NK-92 (cell line): ENCODE data around the gene LRRC51.
"Not testable (repeated sequence)": the region's sequence is repeated elsewhere in the genome, so short reads cannot be mapped to it uniquely, and the experiment has no call there.

Experiments
- DNase-seq: peaks from one replicate; lab custom pipeline; 2025; ENCODE audit not compliant: unreplicated experiment; lab: John Stamatoyannopoulos, UW

LRRC51 gene

GRCh38 chr11:72138821-72139390, 58.3 kb downstream of the LRRC51 start:
- no peak for DNase-seq

DNA sequence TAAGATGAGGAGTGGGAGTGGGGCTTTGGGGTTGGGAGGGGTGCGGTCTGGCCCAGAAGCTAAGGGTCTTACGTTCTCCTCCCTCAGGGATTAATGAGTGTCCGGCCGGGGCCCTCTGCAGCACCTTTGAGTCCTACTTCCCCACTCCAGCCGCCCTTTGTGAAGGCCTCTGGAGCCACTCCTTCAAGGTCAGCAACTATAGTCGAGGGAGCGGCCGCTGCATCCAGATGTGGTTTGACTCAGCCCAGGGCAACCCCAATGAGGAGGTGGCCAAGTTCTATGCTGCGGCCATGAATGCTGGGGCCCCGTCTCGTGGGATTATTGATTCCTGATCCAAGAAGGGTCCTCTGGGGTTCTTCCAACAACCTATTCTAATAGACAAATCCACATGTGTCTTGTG, 58.9 kb downstream of the LRRC51 start:
- no peak for DNase-seq

GRCh38 chr11:72140661-72141060, 60.0 kb downstream of the LRRC51 start:
- DNase-seq: no peak

DNA sequence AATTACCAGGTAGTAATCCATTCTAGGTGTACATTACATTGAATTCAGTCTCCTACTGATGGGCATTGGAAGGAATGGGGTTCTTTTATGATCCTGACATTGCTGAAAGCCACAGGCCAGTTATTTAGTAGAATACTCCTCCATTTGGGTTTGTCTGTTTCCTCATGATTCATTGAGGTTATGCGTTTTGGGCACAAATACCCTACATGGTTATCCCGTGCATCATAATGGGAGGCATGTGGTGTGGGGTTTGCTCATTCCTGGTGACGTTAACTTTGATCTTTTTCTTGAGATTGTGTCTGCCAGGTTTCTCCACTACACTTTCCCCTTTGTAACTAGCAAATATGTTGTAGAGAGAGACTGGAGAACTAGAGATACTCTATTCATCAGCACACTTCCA, 60.4 kb downstream of the LRRC51 start:
- no peak for DNase-seq

GRCh38 chr11:72142086-72142485, 61.4 kb downstream of the LRRC51 start:
- DNase-seq: not testable (repeated sequence)

DNA sequence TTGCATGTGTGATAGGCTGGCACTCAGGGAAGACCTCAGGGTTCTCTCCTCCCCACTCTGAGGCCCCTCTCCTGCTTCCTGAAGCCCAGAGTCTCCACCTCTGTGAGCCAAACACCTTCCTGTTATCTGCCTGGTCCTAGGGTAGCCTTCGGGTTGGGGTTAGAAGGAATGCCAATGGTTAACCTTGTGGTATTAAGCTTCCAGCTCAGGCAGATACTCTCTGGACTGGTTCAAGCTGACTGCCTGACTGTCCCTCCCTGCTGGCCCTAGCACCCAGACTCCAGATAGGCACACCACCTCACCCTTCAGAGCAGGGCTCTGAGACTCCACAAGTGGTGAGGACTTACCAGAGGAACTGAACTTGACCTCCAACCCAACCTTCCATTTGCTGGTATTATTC, 61.9 kb downstream of the LRRC51 start:
- DNase-seq: not testable (repeated sequence)

DNA sequence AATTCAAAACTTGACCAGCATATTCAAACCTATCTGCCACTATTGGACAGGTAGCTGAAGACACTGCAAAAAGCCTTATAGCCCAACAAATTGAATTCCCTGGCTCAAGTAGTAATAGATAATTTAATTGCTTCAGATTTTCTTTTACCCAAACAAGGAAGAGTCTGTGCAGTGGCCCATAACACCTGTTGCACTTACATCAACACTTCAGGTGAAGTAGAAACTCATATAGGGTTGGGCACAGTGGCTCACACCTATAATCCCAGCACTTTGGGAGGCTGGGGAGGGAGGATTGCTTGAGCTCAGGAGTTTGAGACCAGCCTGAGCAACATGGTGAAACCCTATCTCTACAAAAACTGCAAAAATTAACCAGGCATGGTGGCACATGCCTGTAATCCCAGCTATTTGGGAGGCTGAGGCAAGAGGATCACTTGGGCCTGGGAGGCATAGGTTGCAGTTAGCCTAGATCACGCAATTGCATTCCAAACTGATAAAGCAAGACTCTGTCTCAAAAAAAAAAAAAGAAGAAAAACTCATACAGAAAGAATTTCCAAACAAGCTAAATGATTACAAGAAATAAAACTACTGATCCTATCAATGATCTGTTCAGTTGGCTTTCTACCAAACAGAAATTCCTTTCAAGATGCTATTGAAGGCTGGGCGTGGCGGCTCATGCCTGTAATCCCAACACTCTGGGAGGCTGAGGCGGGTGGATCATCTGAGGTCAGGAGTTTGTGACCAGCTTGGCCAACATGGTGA, 64.3 kb downstream of the LRRC51 start:
- DNase-seq: no peak
